GM19463 (cell line): Measurements from ENCODE around the gene CCNK.
A peak's percentile ranks its signal among the peaks of the same experiment; 100 is the strongest.

Experiments
- ATAC-seq: cut with Tn5 transposase; IDR thresholded peaks from one replicate; pipeline ENCODE4 v1.9.1; 2021; ENCODE audit warnings: mild to moderate bottlenecking, moderate library complexity; ENCODE audit not compliant: unreplicated experiment

Gene CCNK

GRCh38 chr14:99518441-99519346 is 37.5 kb downstream of the CCNK start:
- ATAC-seq: peak; percentile 70

DNA sequence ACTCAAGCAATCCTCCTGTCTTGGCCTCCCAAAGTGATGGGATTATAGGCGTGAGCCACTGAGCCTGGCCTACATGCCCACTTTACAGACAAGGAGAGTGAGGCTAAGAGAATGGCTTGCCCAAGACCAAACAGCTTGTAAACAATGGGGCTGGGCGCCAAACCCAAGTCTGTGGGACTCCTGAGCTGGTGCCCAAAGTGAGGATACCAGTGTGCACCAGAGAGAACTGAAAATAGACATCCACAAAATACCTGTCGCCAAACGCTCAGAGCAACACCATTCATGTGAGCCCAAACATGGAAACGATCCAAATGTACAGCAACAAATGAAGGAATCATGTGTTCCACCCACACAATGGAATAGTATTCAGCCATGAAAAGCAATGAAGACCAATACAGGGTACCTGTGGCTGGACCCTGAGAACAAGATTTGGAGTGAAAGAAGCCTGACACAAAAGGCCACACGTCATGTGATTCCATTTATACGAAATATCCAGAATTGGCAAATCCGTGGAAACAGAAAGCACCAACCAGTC is 38.2 kb downstream of the CCNK start:
- ATAC-seq: no peak

DNA sequence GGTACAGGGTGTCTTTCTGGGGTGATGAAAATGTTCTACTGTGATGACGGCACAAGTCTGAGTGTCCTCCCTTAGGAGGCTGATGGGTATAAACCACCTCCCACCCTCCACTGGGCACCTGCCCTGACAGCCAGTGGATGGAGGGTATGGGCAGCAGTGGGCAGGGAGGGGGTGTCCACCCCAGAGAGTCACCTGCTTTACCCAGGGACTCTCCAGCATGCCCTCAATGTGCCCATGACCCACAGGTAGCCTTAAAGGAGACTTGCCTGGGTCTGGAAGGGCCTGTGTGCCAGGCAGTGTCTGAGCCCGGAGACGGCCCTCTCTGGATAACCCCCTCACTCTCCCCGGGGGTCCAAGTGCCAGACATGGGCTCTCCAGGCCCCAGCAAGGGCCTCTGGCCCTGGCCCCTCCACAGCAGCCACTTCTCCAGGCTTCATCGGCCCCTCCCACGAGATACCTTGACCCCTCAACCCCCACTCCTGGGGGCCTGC is 38.8 kb downstream of the CCNK start:
- ATAC-seq: no peak

DNA sequence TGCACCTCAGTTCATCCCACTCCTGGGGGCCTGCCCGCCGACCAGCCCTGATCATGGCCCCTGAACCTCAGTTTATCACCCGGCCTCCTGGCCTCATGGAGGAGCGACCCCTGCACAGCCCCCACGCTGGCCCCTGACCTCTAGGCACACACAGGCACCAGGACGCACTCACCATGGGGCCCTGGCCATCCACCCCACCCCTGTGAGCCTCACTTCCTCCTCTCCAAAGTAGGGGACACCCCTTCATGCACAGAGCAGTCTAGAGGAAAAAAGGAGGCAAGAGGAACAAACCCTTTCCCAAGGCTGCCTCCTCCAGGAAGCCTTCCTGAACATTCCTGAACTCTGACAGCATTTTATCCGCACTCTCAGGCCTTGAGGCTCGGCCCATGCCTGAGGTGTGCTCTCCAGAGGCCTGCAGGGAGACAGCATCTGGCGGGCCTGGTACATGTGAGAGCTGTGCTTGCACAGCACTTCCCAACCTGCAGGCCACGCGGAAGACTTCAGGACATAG is 39.4 kb downstream of the CCNK start:
- ATAC-seq: no peak

GRCh38 chr14:99521176-99522024 is 40.2 kb downstream of the CCNK start:
- ATAC-seq: no peak

- no peak for ATAC-seq
Observed at GRCh38 chr14:99522025-99522401, 40.8 kb downstream of the CCNK start.

GRCh38 chr14:99522457-99522891 is 41.3 kb downstream of the CCNK start:
- ATAC-seq: no peak

- no peak for ATAC-seq
Observed at GRCh38 chr14:99522934-99523703, 41.9 kb downstream of the CCNK start.

- no peak for ATAC-seq
Observed at GRCh38 chr14:99523704-99524055, 42.5 kb downstream of the CCNK start.

GRCh38 chr14:99524091-99524661 is 43.0 kb downstream of the CCNK start:
- ATAC-seq: no peak

GRCh38 chr14:99524804-99525698 is 43.8 kb downstream of the CCNK start:
- no peak for ATAC-seq

GRCh38 chr14:99525699-99526080 is 44.5 kb downstream of the CCNK start:
- no peak for ATAC-seq

DNA sequence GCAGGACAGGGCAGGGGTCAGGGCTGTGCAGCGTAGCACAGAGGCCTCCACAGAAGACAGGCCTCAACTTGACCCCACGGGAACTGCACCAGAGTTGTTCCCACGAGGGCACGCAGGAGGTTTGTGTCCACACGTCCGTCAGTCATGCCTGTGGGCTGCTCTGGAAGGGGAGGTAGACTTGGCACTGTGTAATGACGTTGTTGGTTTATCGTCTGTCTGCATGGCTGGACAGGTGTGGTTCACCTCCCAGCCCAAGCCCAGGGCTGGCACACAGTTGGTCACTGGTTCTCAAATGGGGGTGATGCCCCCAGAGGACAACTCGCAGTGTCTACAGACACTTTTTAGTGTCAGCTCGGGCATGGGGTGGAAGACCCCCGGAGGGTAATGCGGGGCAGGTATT is 45.8 kb downstream of the CCNK start:
- no peak for ATAC-seq

DNA sequence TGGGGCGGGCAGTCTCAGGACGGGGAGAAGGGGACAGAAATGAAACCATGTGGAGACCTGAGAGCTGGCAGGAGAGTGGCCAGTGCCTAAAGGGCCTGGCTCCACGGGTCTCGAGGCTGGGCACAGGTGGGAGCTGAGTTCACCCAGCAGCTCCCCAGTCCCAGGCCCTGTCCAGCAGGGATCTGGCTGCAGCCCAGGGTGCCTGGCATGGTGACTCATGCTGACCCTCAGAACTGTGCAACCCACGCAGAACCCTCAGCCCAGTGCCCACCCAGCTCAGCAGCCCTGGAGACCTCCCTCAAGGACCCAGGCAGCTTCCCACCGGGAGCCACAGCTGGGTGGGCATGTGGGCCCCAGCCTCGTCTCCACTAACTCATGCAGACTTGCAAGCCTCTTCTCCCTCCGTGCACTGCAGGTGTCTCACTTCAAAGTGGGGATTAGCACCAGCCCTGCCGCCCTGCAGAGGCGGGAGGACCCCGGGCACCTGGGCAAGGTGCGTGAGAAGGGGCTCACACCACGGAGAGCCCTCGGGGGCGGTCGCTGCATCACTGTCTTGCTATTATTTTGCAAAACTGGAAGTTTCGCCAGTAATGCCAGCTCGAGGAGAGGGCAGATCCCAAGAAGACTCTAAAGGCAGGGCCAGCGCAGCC is 46.3 kb downstream of the CCNK start:
- ATAC-seq: no peak

DNA sequence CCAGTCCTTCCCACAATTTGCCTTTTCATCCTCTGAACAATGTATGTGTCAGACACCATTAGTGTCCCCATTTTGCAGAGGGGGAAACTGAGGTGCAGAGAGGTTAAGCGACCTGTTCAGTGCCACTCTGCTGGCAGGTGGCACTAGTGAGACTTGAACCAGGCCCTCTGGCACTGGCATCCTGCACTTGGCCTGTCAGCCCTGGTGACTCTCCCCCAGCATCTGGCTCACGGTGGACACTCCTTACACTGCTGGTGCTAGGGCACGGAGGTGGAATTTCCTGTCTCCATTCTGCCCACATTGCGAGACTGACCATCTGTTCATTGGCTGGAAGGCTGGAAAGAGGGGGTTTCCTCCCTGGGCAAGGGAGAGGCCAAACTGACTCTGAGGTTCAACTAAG is 48.7 kb downstream of the CCNK start:
- no peak for ATAC-seq

DNA sequence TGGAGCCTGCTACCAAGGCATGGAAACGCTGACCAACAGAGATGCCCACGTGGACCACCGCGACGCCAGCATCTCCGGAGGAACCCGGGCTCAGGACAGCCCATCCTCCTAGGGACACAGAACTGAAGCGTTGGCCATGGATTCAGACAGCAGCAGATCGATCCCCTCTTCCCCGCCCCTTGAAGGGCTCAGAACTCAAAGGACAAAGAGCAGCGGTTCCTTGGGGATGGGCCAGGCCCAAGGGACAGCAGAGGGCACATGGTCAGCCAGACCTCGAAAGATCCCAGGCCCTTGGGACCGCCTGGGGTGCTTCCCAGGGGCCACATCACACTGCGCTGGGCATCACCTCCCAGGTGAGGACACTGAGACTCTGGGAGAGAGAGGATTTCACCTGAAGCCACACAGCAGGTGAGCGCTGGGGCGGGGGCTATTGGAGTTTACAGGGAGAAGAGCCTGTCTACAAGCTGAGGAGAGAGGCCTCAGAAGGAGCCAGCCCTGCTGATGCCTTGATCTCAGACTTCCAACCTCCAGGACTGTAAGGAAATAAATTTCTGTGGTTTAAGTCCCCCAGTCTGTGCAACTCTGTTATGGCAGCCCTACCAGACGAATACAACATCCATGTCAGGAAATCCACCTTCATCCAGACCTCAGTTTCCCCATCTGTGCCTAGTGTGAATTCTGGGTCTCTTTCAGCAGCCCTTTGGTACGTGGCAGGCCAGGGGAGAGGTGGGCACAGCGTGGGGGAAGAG is 49.4 kb downstream of the CCNK start:
- ATAC-seq: no peak

GRCh38 chr14:99531251-99532096 is 50.3 kb downstream of the CCNK start:
- ATAC-seq: no peak
